NCI-H345 (cell line): Measurements from ENCODE around the gene DYNLT4.
"Not testable (repeated sequence)": the region's sequence is repeated elsewhere in the genome, so short reads cannot be mapped to it uniquely, and the experiment has no call there.

Experiments used
- DNase-seq: peaks from one replicate; lab custom pipeline; 2025; lab: John Stamatoyannopoulos, UW

Gene DYNLT4

GRCh38 chr1:44788120-44788860, 18.9 kb downstream of the DYNLT4 start, which contains the start of gene BEST4:
Gene BEST4 (minus strand): TSS chr1:44788170. CDS start chr1:44787705, 465 bp downstream.
- DNase-seq = no peak

- no peak for DNase-seq
These were observed 19.6 kb downstream of the DYNLT4 start for GRCh38 chr1:44787506-44787905.

- no peak for DNase-seq
These were observed 20.2 kb downstream of the DYNLT4 start for GRCh38 chr1:44786841-44787426.

GRCh38 chr1:44786138-44786840, 20.9 kb downstream of the DYNLT4 start:
- no peak for DNase-seq

GRCh38 chr1:44785501-44786137, 21.5 kb downstream of the DYNLT4 start:
- DNase-seq = no peak

- no peak for DNase-seq
These were observed 22.1 kb downstream of the DYNLT4 start for GRCh38 chr1:44785029-44785380.

GRCh38 chr1:44784094-44785028, 22.8 kb downstream of the DYNLT4 start:
- no peak for DNase-seq

GRCh38 chr1:44783697-44784093, 23.5 kb downstream of the DYNLT4 start:
- no peak for DNase-seq

- no peak for DNase-seq
These were observed 26.5 kb downstream of the DYNLT4 start for GRCh38 chr1:44780583-44781121.

GRCh38 chr1:44778705-44779576, 28.2 kb downstream of the DYNLT4 start:
- DNase-seq = no peak

GRCh38 chr1:44777969-44778635, 29.0 kb downstream of the DYNLT4 start:
- no peak for DNase-seq

GRCh38 chr1:44777547-44777946, 29.6 kb downstream of the DYNLT4 start:
- no peak for DNase-seq

GRCh38 chr1:44776730-44777068, 30.5 kb downstream of the DYNLT4 start:
- no peak for DNase-seq

- DNase-seq = no peak
These were observed 31.0 kb downstream of the DYNLT4 start for GRCh38 chr1:44775930-44776729.

GRCh38 chr1:44775078-44775929, 31.8 kb downstream of the DYNLT4 start, which contains the start of gene RPS8:
Gene RPS8 (plus strand): TSS chr1:44775540. CDS start chr1:44775597, 57 bp downstream.
- peak; percentile 95 for DNase-seq

- DNase-seq = not testable (repeated sequence)
These were observed 40.7 kb downstream of the DYNLT4 start for GRCh38 chr1:44766421-44766820.

- DNase-seq = no peak
These were observed 46.3 kb downstream of the DYNLT4 start for GRCh38 chr1:44760876-44761275.

GRCh38 chr1:44759077-44759476, 48.1 kb downstream of the DYNLT4 start:
- DNase-seq = no peak
